Caco-2 (cell line): ENCODE results near the gene ADK. TPM values are rescaled to one million over a fixed set of nuclear protein-coding genes. Genes with fewer than 3 reads are reported as not detected.

Source experiments
- BruUV-seq: library from RNA; stranded (reverse); fragments of 400-500 nt; replicated peaks from 2 replicates; lab custom pipeline; 2021; lab: Mats Ljungman, UMichigan
- CTCF ChIA-PET: fragments of 300-600 bp; sonication (Branson Sonifier 250); formaldehyde crosslinking; loops from one replicate; lab custom pipeline; 2022; ENCODE audit warnings: antibody characterized with exemption; lab: Charles Lee
- POLR2A ChIA-PET: fragments of 300-600 bp; sonication (Branson Sonifier 250); formaldehyde crosslinking; loops from one replicate; lab custom pipeline; 2022; ENCODE audit warnings: antibody characterized with exemption; lab: Charles Lee
- DNase-seq, 2 experiments: peaks; one replicate each; pipeline versions ENCODE4 v3.0.0 to v3.0.0-alpha.2; 2020 to 2022
- H3K27me3 ChIP-seq: replicated peaks from 2 replicates; pipeline ENCODE4 v1.6.0; 2011; ENCODE audit warnings: low read length; ENCODE audit not compliant: control insufficient read depth, insufficient read depth
- H3K36me3 ChIP-seq: 2 replicates; pipeline ENCODE4 v1.5.1; 2011; ENCODE audit warnings: low read length; ENCODE audit not compliant: control insufficient read depth, insufficient read depth
- H3K4me1 ChIP-seq: fragments of 250-450 bp; sonication (Bioruptor Pico); 2 replicates; pipeline ENCODE4 v1.5.1; 2020; ENCODE audit warnings: mild to moderate bottlenecking
- H3K4me3 ChIP-seq: 2 replicates; pipeline ENCODE4 v1.5.1; 2011; ENCODE audit warnings: low read depth, mild to moderate bottlenecking, control low read depth, low read length
- H3K9me3 ChIP-seq: fragments of 250-450 bp; sonication (Bioruptor Pico); 2 replicates; pipeline ENCODE4 v1.5.1; 2020; ENCODE audit warnings: mild to moderate bottlenecking, moderate library complexity
- H3K27ac Mint-ChIP-seq: one replicate; pipeline ENCODE4 v1.8.0; 2022; ENCODE audit warnings: mixed read lengths; ENCODE audit not compliant: unreplicated experiment
- H3K27me3 Mint-ChIP-seq: one replicate; pipeline ENCODE4 v1.8.0; 2022; ENCODE audit warnings: mixed read lengths; ENCODE audit not compliant: insufficient read depth, unreplicated experiment
- H3K36me3 Mint-ChIP-seq: one replicate; pipeline ENCODE4 v1.8.0; 2022; ENCODE audit warnings: mild to moderate bottlenecking, mixed read lengths; ENCODE audit not compliant: insufficient read depth, unreplicated experiment
- H3K4me1 Mint-ChIP-seq: one replicate; pipeline ENCODE4 v1.8.0; 2022; ENCODE audit warnings: low read depth, mixed read lengths; ENCODE audit not compliant: unreplicated experiment
- H3K4me3 Mint-ChIP-seq: one replicate; pipeline ENCODE4 v1.8.0; 2022; ENCODE audit warnings: mild to moderate bottlenecking, moderate library complexity, mixed read lengths; ENCODE audit not compliant: unreplicated experiment
- H3K9me3 Mint-ChIP-seq: one replicate; pipeline ENCODE4 v1.8.0; 2022; ENCODE audit warnings: mixed read lengths; ENCODE audit not compliant: unreplicated experiment
- CTCF ChIP-seq, 2 experiments: fragments of 200-600 bp in 1 of 2; IDR thresholded peaks; 1 replicate in 1 of 2; 2 replicates in 1 of 2; pipeline versions ENCODE4 v1.5.1 to v1.8.0; 2011 to 2022; ENCODE audit warnings: antibody characterized with exemption in 1 of 2, control low read depth in 1 of 2, inconsistent platforms in 1 of 2, low read depth in 1 of 2, low read length in 1 of 2, mild to moderate bottlenecking in 1 of 2, moderate library complexity in 1 of 2; ENCODE audit not compliant: insufficient read depth in 1 of 2, severe bottlenecking in 1 of 2, unreplicated experiment in 1 of 2
- intact Hi-C: fragments of 100-400 bp; cut with micrococcal nuclease; formaldehyde crosslinking; loops from one replicate; pipeline ENCODE4 v1.10.0; 2022; ENCODE audit not compliant: unreplicated experiment
- total RNA-seq: library from RNA; stranded (reverse); gene quantifications from 2 replicates; pipeline ENCODE4 v1.2.3, GENCODE V29; 2022

Gene ADK
- total RNA-seq, 1 experiment from 2014 or later: 105 TPM

GRCh38 chr10:74675484-74675883 lies 524.5 kb downstream of the ADK start:
- H3K9me3 ChIP-seq: no peaks in the 10 kb centered on the region
- Mint-ChIP-seq H3K36me3 (peaks cover 25% of the 10 kb centered on the region), H3K4me3 (no peak overlapping the region), H3K4me1 (no peaks in the 10 kb centered on the region), H3K9me3 (no peaks in the 10 kb centered on the region), H3K27ac (no peak overlapping the region), H3K27me3 (no peaks in the 10 kb centered on the region)
- POLR2A ChIA-PET: no interaction called here
- H3K36me3 ChIP-seq: no peaks in the 10 kb centered on the region; the same call in 1 of the 2 replicates
- intact Hi-C loops: no loop called here
- no peak for DNase-seq
- H3K4me1 ChIP-seq: no peaks in the 10 kb centered on the region
- no TSS peak for BruUV-seq
- H3K4me3 ChIP-seq: no peak overlapping the region
- CTCF ChIA-PET: no interaction called here
- no peak for TF ChIP-seq CTCF (IDR thresholded peaks at IDR 0.05; ENCODE audit: insufficient read depth in 1 of 2, low read depth in 1 of 2, low read length in 1 of 2, severe bottlenecking in 1 of 2, unreplicated experiment in 1 of 2)
- no peaks in the 10 kb centered on the region for H3K27me3 ChIP-seq

- BruUV-seq: no TSS peak
- H3K4me3 Mint-ChIP-seq: no peak overlapping the region
- CTCF ChIA-PET: no interaction called here
- H3K27me3 Mint-ChIP-seq: no peaks in the 10 kb centered on the region
- Histone ChIP-seq H3K4me3 (no peak overlapping the region), H3K9me3 (no peaks in the 10 kb centered on the region), H3K27me3 (no peaks in the 10 kb centered on the region), H3K36me3 (no peaks in the 10 kb centered on the region; the same call in 1 of the 2 replicates), H3K4me1 (no peaks in the 10 kb centered on the region)
- intact Hi-C loops: no loop called here
- no peak overlapping the region for H3K27ac Mint-ChIP-seq
- POLR2A ChIA-PET: no interaction called here
- peaks cover 25% of the 10 kb centered on the region for H3K36me3 Mint-ChIP-seq
- no peak for TF ChIP-seq CTCF (IDR thresholded peaks at IDR 0.05; ENCODE audit: insufficient read depth in 1 of 2, low read depth in 1 of 2, low read length in 1 of 2, severe bottlenecking in 1 of 2, unreplicated experiment in 1 of 2)
- no peaks in the 10 kb centered on the region for H3K9me3 Mint-ChIP-seq
- DNase-seq: no peak
- no peaks in the 10 kb centered on the region for H3K4me1 Mint-ChIP-seq
Observed at GRCh38 chr10:74677951-74678350, 526.9 kb downstream of the ADK start.

- no peaks in the 10 kb centered on the region for H3K4me1 ChIP-seq
- Mint-ChIP-seq H3K4me3 (no peak overlapping the region), H3K9me3 (no peaks in the 10 kb centered on the region), H3K36me3 (peaks cover 15% of the 10 kb centered on the region), H3K4me1 (no peaks in the 10 kb centered on the region), H3K27ac (no peak overlapping the region), H3K27me3 (no peaks in the 10 kb centered on the region)
- H3K36me3 ChIP-seq: no peaks in the 10 kb centered on the region
- POLR2A ChIA-PET: no interaction called here
- no peak overlapping the region for H3K4me3 ChIP-seq
- DNase-seq: no peak
- CTCF ChIA-PET: interaction anchor here (0.5 kb wide), 1 partner anchor 125 kb away, joined by 3 read pairs; no protein-coding TSS in a partner anchor
- BruUV-seq: no TSS peak
- no peak for TF ChIP-seq CTCF (IDR thresholded peaks at IDR 0.05; ENCODE audit: insufficient read depth in 1 of 2, low read depth in 1 of 2, low read length in 1 of 2, severe bottlenecking in 1 of 2, unreplicated experiment in 1 of 2)
- intact Hi-C loops: no loop called here
- no peaks in the 10 kb centered on the region for H3K9me3 ChIP-seq
- H3K27me3 ChIP-seq: no peaks in the 10 kb centered on the region
Observed at GRCh38 chr10:74681917-74682627, 531.1 kb downstream of the ADK start.
